Stimulated activated CD4-positive, alpha-beta T cell treated with anti-CD3 and anti-CD28 coated beads, TNF-alpha, amount 100 ng/mL, for 1 hour (primary cell): ENCODE measurements around the gene MOB3C.
A peak's percentile ranks its signal among the peaks of the same experiment; 100 is the strongest.

Experiments
- DNase-seq, 3 donors: peaks; one replicate each; pipeline ENCODE4 v3.0.0-alpha.2; 2020; ENCODE audit warnings: low read depth in 3 of 3, low spot score in 1 of 3

Gene MOB3C

GRCh38 chr1:46607345-46608130 is 9.1 kb downstream of the MOB3C start:
- DNase-seq: no peak

- DNase-seq: no peak
These were observed 10.2 kb downstream of the MOB3C start for GRCh38 chr1:46606255-46606965.

GRCh38 chr1:46605232-46605631 is 11.4 kb downstream of the MOB3C start:
- DNase-seq: no peak

GRCh38 chr1:46603858-46604549 is 12.6 kb downstream of the MOB3C start, which contains the start of gene MKNK1:
TSS of gene MKNK1 (minus strand) at chr1:46604268. CDS start at chr1:46583327, 20,941 bp downstream.
- peak; percentile 97 to 99 (median 98) for DNase-seq

GRCh38 chr1:46603481-46603857 is 13.1 kb downstream of the MOB3C start:
- no peak for DNase-seq

- DNase-seq: no peak
These were observed 15.2 kb downstream of the MOB3C start for GRCh38 chr1:46601257-46602007.

GRCh38 chr1:46599059-46599970 is 17.3 kb downstream of the MOB3C start:
- no peak for DNase-seq

- no peak for DNase-seq
These were observed 19.8 kb downstream of the MOB3C start for GRCh38 chr1:46596846-46597245.

GRCh38 chr1:46596036-46596435 is 20.6 kb downstream of the MOB3C start:
- DNase-seq: no peak

GRCh38 chr1:46595127-46595526 is 21.5 kb downstream of the MOB3C start:
- DNase-seq: no peak

- DNase-seq: no peak
These were observed 22.5 kb downstream of the MOB3C start for GRCh38 chr1:46594063-46594462.

- no peak for DNase-seq
These were observed 23.8 kb downstream of the MOB3C start for GRCh38 chr1:46592823-46593222.

- DNase-seq: no peak
These were observed 27.1 kb downstream of the MOB3C start for GRCh38 chr1:46589529-46589928.

GRCh38 chr1:46587069-46587468 is 29.5 kb downstream of the MOB3C start:
- DNase-seq: no peak

GRCh38 chr1:46585312-46585938 is 31.2 kb downstream of the MOB3C start:
- no peak for DNase-seq

GRCh38 chr1:46583494-46583893 is 33.1 kb downstream of the MOB3C start:
- DNase-seq: no peak

GRCh38 chr1:46582972-46583371 is 33.6 kb downstream of the MOB3C start:
- DNase-seq: no peak

- DNase-seq: no peak
These were observed 34.7 kb downstream of the MOB3C start for GRCh38 chr1:46581681-46582455.
